GM21390 (cell line): ENCODE measurements around the gene VSTM2L.

ENCODE experiments used
- ATAC-seq: cut with Tn5 transposase; IDR thresholded peaks from one replicate; pipeline ENCODE4 v1.9.1; 2021; ENCODE audit not compliant: unreplicated experiment

VSTM2L gene

GRCh38 chr20:37936041-37936440 is 33.1 kb downstream of the VSTM2L start:
- ATAC-seq, result no peak

DNA sequence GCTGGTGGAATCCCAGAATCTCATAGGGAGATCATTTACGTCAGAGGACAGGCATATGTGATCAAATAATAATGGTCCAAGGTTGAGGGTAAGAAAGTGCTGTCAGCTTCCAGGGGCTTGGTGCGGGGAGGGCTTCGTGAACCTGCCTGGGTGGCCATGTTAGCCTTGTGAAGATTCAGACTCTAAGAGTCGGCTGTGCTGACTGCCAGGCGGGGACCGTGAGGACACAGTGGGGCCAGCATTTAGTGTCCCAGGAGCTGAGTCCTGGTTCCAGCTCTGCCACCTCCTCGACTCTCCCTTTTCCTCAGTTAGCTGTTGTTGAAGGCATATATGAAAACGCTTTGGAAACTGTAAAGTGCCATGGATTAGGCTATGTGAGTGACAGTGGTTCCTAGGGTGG is 33.5 kb downstream of the VSTM2L start:
- ATAC-seq, result no peak

DNA sequence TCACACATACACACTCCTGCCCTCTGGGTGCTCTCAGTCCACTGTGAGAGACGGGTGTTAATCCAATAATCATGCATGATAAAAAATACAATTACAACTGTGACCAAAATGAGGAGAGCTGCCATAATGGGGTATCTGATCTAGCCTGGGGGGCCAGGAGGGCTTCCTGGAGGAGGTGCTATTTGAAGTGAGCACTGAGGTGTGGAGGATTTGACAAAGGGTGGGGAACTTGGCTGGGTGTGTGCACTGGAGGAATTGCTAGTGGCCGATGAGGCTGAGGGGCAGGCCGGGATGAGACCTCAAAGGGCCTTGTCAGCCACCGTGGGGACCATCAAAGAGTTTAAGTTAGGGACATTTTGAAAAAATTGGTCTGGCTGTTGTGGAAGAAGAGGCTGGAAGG is 34.8 kb downstream of the VSTM2L start:
- no peak for ATAC-seq

- no peak for ATAC-seq
These were observed 35.3 kb downstream of the VSTM2L start for GRCh38 chr20:37938181-37938750.

DNA sequence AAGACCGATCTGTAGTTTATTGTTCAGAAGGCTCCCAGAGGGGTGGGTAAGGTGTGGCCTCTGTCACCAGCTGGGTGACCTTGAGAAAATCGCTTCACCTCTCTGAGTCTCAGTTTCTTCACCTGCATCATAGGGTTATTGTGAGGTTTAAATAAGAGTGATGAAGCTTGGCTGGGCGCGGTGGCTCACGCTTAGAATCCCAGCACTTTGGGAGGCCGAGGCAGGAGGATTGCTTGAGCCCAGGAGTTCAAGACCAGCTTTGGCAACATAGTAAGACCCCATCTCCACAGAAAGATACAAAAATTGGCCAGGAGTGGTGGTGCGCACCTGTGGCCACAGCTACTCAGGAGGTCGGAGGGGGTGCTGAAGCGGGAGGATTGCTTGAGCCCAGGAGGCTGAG is 36.0 kb downstream of the VSTM2L start:
- ATAC-seq, result no peak

DNA sequence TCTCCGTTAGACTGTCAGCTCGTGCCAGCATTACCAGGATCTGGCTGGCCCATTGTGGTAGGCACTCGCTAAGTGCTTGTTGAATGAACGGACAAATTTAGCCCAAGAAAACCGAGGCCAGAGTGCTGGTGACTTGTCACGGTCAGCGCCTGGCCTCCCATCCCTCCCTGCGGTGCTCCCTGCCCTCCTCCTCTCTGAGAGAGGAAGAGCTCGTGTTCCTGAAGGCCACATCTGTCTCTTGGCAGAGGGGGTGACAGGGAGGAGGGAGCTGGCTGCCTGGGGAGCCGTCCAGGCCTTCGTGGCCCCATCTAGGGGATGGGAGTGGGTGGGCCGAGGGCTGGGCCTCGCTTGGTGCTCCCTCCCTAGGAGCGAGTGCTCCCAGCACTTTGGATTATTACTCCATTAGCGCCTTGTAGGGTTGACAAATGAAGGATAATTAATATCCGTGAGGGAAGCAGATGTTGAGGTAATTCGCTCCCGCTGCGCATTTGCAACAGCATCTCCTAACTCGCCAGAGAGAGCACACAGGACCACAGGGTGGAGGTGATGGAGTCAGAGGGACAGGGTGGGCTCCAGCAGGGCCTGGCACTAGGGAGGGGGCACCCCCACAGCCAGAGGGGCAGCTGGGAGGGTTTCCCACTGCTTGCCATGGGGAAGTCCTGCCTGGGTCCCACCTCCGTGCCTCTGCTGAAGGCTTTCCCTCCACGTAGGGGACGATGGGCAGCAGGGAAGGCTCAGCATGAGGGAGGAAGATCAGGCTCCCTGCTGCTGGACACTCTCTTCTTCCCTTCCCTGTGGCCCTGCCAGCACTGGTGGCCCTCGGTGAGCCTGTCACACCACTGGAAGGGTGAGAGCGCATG is 37.0 kb downstream of the VSTM2L start:
- ATAC-seq, result no peak

- no peak for ATAC-seq
These were observed 37.9 kb downstream of the VSTM2L start for GRCh38 chr20:37940858-37941257.

GRCh38 chr20:37941332-37941731 is 38.4 kb downstream of the VSTM2L start:
- ATAC-seq, result no peak

- ATAC-seq, result no peak
These were observed 39.1 kb downstream of the VSTM2L start for GRCh38 chr20:37941992-37942391.

- ATAC-seq, result no peak
These were observed 40.1 kb downstream of the VSTM2L start for GRCh38 chr20:37943033-37943432.

DNA sequence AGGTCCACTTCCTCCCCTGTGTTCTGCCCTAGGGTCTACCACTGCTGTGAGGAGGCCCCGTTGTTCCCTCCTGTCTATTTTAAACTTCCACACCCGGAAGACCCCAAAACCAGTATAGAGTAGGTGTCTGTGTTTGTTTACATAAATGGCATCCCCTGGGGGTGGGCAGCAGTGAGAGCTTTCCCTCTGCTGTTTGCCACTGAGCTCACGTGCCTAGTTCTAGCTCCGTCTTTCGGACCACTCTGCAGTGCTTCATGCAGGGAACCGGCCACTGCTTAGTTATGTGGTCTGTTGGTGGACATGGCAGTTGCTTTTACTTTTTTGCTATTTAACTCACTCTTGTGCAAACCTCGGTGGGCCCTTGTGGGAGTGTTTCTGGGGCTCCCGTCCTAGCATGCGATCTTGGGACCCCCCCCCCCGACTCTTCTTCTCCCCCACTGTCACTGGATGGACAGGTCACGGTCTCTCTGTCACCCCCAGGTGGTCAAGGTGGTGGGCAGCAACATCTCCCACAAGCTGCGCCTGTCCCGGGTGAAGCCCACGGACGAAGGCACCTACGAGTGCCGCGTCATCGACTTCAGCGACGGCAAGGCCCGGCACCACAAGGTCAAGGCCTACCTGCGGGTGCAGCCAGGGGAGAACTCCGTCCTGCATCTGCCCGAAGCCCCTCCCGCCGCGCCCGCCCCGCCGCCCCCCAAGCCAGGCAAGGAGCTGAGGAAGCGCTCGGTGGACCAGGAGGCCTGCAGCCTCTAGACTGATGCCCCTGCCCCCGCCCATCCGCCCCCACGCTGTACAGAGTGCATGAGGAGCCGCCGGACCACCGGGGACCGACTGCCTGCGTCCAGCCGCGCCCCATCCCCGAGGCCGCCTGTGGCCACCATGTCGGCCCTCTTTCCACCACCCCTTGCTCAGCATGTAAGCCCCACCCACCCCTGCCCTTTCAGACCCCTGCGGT is 40.9 kb downstream of the VSTM2L start:
- ATAC-seq, result no peak

DNA sequence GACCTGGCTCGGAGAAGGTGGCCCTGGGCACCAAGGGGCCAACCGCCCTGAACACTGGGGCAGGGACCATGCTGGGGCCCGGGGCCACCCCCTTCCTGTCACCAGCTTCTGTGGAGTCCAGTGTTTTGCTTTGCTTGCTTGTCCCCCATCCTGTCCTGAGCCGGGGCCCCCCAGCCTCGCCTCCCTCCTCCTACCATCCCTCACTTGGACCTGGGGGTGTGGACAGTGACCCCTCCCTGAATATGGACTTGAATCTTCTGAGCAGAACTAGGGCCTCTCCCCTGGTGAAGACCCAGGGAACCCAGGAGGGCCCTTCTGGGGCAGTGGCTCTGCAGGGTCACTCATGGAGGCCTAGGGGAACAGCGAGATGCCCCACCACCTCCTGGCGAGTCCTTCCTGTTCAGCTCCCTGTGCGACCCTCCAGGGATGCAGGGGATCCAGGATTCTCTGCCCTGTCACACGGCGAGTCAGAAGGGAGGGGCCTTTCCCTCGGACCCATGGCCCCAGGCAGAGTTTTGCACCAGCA is 41.6 kb downstream of the VSTM2L start:
- no peak for ATAC-seq

DNA sequence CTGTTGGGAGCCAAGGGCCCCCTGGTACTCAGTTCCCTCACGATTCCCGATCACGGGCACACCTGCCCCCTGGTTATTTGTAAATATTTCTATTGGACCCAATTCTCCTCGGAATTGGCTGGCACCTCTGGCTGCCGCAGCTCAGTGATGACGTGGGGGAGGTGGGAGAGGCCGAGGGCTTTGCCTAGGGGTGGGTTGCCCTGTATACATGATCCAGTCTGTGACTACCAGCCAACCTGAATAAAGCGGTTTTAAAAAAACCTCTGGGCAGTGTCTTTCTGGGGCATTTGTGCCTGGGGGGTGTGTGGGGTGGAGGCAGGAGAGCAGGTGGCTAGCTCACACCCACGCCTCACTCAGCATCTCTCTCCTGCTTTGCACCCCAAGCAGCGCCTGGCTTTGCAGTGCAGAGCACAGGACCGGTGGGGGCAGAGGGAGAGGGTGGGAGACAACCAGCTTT is 42.2 kb downstream of the VSTM2L start:
- no peak for ATAC-seq

- no peak for ATAC-seq
These were observed 44.0 kb downstream of the VSTM2L start for GRCh38 chr20:37946946-37947345.

- ATAC-seq, result no peak
These were observed 45.0 kb downstream of the VSTM2L start for GRCh38 chr20:37947943-37948342.

DNA sequence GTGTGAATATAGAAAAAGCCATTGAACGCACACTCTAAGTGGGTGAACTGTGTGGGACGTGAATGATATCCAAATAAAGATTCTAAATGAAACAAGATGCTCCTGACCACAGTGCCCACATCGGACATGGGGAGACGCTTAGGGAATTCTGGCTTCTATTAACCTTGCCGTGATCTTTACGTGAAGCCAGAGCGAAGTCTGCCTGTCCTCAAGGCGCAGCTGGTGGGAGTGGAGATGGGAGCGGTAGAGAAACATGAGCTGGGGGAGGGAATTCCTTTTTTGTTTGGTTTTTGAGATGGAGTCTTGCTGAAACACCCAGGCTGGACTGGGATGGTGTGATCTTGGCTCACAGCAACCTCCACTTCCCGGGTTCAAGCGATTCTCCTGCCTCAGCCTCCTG is 46.0 kb downstream of the VSTM2L start:
- ATAC-seq, result no peak

- no peak for ATAC-seq
These were observed 51.3 kb downstream of the VSTM2L start for GRCh38 chr20:37954190-37954589.

DNA sequence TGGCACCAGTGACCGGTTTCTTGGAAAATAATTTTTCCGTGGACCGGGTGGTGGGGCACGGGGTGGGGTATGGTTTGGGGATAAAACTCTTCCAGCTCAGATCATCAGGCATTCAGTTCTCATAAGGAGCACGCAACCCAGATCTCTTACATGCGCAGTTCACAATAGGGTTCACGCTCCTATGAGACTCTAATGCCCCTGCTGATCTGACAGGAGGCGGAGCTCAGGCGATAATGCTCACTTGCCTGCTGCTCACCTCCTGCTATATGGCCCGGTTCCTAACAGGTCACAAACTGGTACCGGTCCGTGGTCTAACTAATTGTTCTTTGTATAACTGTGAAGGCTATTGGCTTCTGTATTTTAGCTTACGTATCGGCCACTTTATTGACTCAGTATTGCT is 51.7 kb downstream of the VSTM2L start:
- ATAC-seq, result no peak

DNA sequence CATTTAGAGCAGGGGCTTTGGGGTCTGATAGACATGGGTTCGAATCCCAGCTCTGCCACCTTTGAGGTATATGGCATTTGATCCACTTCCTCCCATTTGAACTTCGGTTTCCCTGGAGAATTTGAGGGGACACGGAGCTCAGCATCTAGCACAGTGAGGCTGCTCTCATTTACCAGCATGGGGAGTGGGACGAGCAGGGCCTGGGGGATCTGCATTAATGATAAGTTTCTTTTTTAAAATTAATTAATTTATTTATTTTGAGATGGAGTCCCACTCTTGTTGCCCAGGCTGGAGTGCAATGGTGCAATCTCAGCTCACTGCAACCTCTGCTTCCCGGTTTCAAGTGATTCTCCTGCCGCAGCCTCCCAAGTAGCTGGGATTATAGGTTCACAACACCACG is 52.6 kb downstream of the VSTM2L start:
- ATAC-seq, result no peak

GRCh38 chr20:37956107-37956585 is 53.2 kb downstream of the VSTM2L start:
- ATAC-seq, result no peak

- no peak for ATAC-seq
These were observed 56.1 kb downstream of the VSTM2L start for GRCh38 chr20:37958856-37959520.
